ENCODE results near the gene IMPDH1. TPM values are rescaled to one million over a fixed set of nuclear protein-coding genes. Genes with fewer than 3 reads are reported as not detected.

The IMPDH1 gene
- total and polyA plus RNA-seq, 10 of the 15 experiments (the other 5 are each of a cell fraction or from before 2014, with no cell fraction given) = 0.50 to 61.3 (median 41.8) TPM

DNA sequence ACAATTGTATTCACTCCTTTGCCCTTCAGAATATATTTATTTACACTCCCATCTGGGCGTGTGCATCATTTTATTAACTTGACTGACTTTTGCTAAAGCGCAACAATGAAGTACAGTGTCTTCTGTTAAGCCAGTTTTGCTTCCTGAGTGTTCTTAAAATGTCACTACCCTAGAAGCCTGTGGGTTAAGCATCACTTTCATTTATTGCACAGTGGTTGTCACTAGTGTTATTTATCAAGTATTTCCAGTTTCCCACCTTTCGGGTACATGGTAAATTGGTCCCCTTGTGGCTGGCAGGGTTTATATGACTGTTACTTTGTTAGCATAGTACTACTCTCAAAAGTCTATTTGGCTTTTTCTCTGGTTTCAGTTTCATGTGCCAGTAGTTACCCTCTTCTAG, 49.2 kb upstream of the IMPDH1 start:
- in situ Hi-C loops (cut with MboI) = no loop called here
- WGBS (ENCODE audit: insufficient coverage, insufficient replicate concordance, low lambda C conversion rate, missing lambda C conversion rate) = 31% methylated on average over 3 of the region's 3 CpGs
- no peaks in the 10 kb centered on the region for H4K20me1 ChIP-seq (ENCODE audit: control insufficient read depth, insufficient read depth)
- no peak overlapping the region for H2AFZ ChIP-seq (ENCODE audit: control insufficient read depth, low read depth, low read length)
- H3K4me3 ChIP-seq = peak overlapping the region; percentile 78
- H3K36me3 ChIP-seq (ENCODE audit: control insufficient read depth in 2 of 2, insufficient read depth in 2 of 2, low read length in 1 of 2) = peaks cover 0 to 4% of the 10 kb centered on the region in 2 experiments; a peak in 1 of 4 replicates
- CTCF ChIA-PET = interaction anchor here (0.7 to 4.2 kb wide), 15 partner anchors 10 to 404 kb away, joined by 3 to 463 read pairs (median 8); partner anchors contain the start of genes ATP6V1F, CALU and IMPDH1
- FAIRE-seq = no peak
- SMC1A ChIA-PET (ENCODE audit: uncharacterized antibody, unreplicated experiment) = interaction anchor here (0.6 to 4.2 kb wide), 14 partner anchors 10 to 424 kb away, joined by 3 to 296 read pairs (median 4); no protein-coding TSS in a partner anchor
- RAD21 ChIA-PET (ENCODE audit: unreplicated experiment) = interaction anchor here (1.0 to 3.2 kb wide), 7 partner anchors 10 to 425 kb away, joined by 3 to 216 read pairs (median 5); no protein-coding TSS in a partner anchor
- ATAC-seq = peak; percentile 51
- POLR2A ChIA-PET = interaction anchor here (1.0 to 1.4 kb wide), 4 partner anchors 15 to 34 kb away, joined by 3 to 5 read pairs (median 4); no protein-coding TSS in a partner anchor
- no peaks in the 10 kb centered on the region for H3K9me3 ChIP-seq (replicated peaks; ENCODE audit: control insufficient read depth, insufficient read depth, low read length)
- no TSS peak for BruUV-seq (replicated peaks)
- H3K79me2 ChIP-seq (ENCODE audit: control insufficient read depth, insufficient read depth, low read length) = peaks cover 54% of the 10 kb centered on the region
- DNase-seq (ENCODE audit: low read depth, low spot score) = peak; percentile 36
- no peaks in the 10 kb centered on the region for H3K27me3 ChIP-seq (replicated peaks in 1 of 2; ENCODE audit: control insufficient read depth in 2 of 2, insufficient read depth in 2 of 2, low read length in 1 of 2)
- intact Hi-C loops (cut with micrococcal nuclease; ENCODE audit: unreplicated experiment) = loop anchor here (1.0 to 10.0 kb wide), 3 partner anchors 32 to 426 kb away; no protein-coding TSS in a partner anchor
- peaks cover 29% of the 10 kb centered on the region for H3K4me1 ChIP-seq (ENCODE audit: control insufficient read depth, insufficient read depth, low read length)
- peak overlapping the region; percentile 64 for H3K4me2 ChIP-seq (ENCODE audit: control insufficient read depth, insufficient read depth)
- peak overlapping the region; percentile 60 for H3K27ac ChIP-seq (ENCODE audit: control insufficient read depth, insufficient read depth)
- H3K9ac ChIP-seq (ENCODE audit: control insufficient read depth, insufficient read depth, low read length) = no peak overlapping the region; the same call in 1 of the 2 replicates
- no peak for TF ChIP-seq TAF1 (IDR thresholded peaks at IDR 0.05; ENCODE audit: borderline replicate concordance, low read depth, low read length)
- TF ChIP-seq MTA3 (IDR thresholded peaks at IDR 0.05; ENCODE audit: borderline replicate concordance, low read length) = no peak
- TF ChIP-seq CHD2 (IDR thresholded peaks at IDR 0.05; ENCODE audit: borderline replicate concordance, low read depth, low read length) = 0 out of 2 replicates have a peak, but pooled peaks have one; percentile 14
- TF ChIP-seq, protein P1, sequence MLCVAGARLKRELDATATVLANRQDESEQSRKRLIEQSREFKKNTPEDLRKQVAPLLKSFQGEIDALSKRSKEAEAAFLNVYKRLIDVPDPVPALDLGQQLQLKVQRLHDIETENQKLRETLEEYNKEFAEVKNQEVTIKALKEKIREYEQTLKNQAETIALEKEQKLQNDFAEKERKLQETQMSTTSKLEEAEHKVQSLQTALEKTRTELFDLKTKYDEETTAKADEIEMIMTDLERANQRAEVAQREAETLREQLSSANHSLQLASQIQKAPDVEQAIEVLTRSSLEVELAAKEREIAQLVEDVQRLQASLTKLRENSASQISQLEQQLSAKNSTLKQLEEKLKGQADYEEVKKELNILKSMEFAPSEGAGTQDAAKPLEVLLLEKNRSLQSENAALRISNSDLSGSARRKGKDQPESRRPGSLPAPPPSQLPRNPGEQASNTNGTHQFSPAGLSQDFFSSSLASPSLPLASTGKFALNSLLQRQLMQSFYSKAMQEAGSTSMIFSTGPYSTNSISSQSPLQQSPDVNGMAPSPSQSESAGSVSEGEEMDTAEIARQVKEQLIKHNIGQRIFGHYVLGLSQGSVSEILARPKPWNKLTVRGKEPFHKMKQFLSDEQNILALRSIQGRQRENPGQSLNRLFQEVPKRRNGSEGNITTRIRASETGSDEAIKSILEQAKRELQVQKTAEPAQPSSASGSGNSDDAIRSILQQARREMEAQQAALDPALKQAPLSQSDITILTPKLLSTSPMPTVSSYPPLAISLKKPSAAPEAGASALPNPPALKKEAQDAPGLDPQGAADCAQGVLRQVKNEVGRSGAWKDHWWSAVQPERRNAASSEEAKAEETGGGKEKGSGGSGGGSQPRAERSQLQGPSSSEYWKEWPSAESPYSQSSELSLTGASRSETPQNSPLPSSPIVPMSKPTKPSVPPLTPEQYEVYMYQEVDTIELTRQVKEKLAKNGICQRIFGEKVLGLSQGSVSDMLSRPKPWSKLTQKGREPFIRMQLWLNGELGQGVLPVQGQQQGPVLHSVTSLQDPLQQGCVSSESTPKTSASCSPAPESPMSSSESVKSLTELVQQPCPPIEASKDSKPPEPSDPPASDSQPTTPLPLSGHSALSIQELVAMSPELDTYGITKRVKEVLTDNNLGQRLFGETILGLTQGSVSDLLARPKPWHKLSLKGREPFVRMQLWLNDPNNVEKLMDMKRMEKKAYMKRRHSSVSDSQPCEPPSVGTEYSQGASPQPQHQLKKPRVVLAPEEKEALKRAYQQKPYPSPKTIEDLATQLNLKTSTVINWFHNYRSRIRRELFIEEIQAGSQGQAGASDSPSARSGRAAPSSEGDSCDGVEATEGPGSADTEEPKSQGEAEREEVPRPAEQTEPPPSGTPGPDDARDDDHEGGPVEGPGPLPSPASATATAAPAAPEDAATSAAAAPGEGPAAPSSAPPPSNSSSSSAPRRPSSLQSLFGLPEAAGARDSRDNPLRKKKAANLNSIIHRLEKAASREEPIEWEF (IDR thresholded peaks at IDR 0.05; ENCODE audit: insufficient replicate concordance, low read depth, low read length) = no peak
- no peak for TF ChIP-seq RCOR1 (conservative IDR thresholded peaks at IDR 0.05; ENCODE audit: low read depth, low read length)
- TF ChIP-seq, protein P2, sequence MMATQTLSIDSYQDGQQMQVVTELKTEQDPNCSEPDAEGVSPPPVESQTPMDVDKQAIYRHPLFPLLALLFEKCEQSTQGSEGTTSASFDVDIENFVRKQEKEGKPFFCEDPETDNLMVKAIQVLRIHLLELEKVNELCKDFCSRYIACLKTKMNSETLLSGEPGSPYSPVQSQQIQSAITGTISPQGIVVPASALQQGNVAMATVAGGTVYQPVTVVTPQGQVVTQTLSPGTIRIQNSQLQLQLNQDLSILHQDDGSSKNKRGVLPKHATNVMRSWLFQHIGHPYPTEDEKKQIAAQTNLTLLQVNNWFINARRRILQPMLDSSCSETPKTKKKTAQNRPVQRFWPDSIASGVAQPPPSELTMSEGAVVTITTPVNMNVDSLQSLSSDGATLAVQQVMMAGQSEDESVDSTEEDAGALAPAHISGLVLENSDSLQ (IDR thresholded peaks at IDR 0.05) = peak; percentile 17; the same call in 1 of the 2 replicates
- TF ChIP-seq KLF5 (IDR thresholded peaks at IDR 0.05; ENCODE audit: partially characterized antibody) = no peak
- no peak for TF ChIP-seq MYC (IDR thresholded peaks at IDR 0.05; ENCODE audit: insufficient read depth, insufficient read length, insufficient replicate concordance, low read length, severe bottlenecking)
- no peak; the same call in 1 of the 2 replicates for TF ChIP-seq PAX8 (IDR thresholded peaks at IDR 0.05)
- peak; percentile 34; the same call in 1 of the 2 replicates for TF ChIP-seq RUNX3 (IDR thresholded peaks at IDR 0.05; ENCODE audit: low read length)
- TF ChIP-seq MEF2A (IDR thresholded peaks at IDR 0.05; ENCODE audit: insufficient read depth, low read depth, low read length) = no peak
- TF ChIP-seq ZNF24 (IDR thresholded peaks at IDR 0.05) = no peak
- TF ChIP-seq EP300 (IDR thresholded peaks at IDR 0.05; ENCODE audit: borderline replicate concordance in 1 of 2, control insufficient read depth in 1 of 2, low read depth in 2 of 2, low read length in 2 of 2) = peak; percentile 48 to 63; a peak in 3 of 4 replicates
- no peak for TF ChIP-seq CTCF (IDR thresholded peaks at IDR 0.05 in 2 of 3, conservative IDR thresholded peaks at IDR 0.05 in 1 of 3; ENCODE audit: control insufficient read depth in 2 of 3, extremely low read depth in 1 of 3, insufficient read depth in 1 of 3, low read depth in 3 of 3, low read length in 3 of 3)
- TF ChIP-seq POLR2AphosphoS2 (IDR thresholded peaks at IDR 0.05; ENCODE audit: low read depth, low read length) = peak; percentile 82; the same call in 1 of the 2 replicates

Measured in GM12878 (cell line).